Measurements from ENCODE around the gene GLT6D1. TPM values are rescaled to one million over a fixed set of nuclear protein-coding genes. Genes with fewer than 3 reads are reported as not detected.

Gene GLT6D1
- total and polyA plus RNA-seq, 2 donors (not counting 1 experiment from before 2014, with no cell fraction given) = not detected

- no peaks in the 10 kb centered on the region for H3K27me3 ChIP-seq (replicated peaks in 1 of 4; ENCODE audit: control extremely low read depth in 1 of 4, control insufficient read depth in 3 of 4, insufficient read depth in 4 of 4, low read length in 3 of 4)
- H3K27ac Mint-ChIP-seq = no peak overlapping the region
- H3K9me3 ChIP-seq (ENCODE audit: control extremely low read depth in 1 of 3, control insufficient read depth in 2 of 3, insufficient read depth in 1 of 3, low read length in 2 of 3) = peaks cover 0 to 7% (median 0%) of the 10 kb centered on the region in 3 donors
- DNase-seq (no peak), ATAC-seq (ENCODE audit: low read depth) (no peak)
- H2AFZ ChIP-seq (ENCODE audit: insufficient read depth, low read depth, low read length, poor library complexity, severe bottlenecking) = no peak overlapping the region
- 92% methylated on average over 10 of the region's 10 CpGs for WGBS (ENCODE audit: insufficient coverage)
- H3K27ac ChIP-seq (ENCODE audit: low read length in 2 of 2) = no peak overlapping the region
- H3K4me2 ChIP-seq (replicated peaks; ENCODE audit: low read depth, low read length, poor library complexity, severe bottlenecking) = no peak overlapping the region
- H3K4me1 Mint-ChIP-seq = no peaks in the 10 kb centered on the region
- no peaks in the 10 kb centered on the region for H4K20me1 ChIP-seq (ENCODE audit: control insufficient read depth, insufficient read depth, low read length, poor library complexity, severe bottlenecking)
- no peak overlapping the region for H3K9ac ChIP-seq (ENCODE audit: low read length)
- POLR2A ChIA-PET = no interaction called here
- H3K36me3 ChIP-seq (replicated peaks in 1 of 2; ENCODE audit: control extremely low read depth in 1 of 2, control insufficient read depth in 1 of 2, extremely low read depth in 1 of 2, insufficient read depth in 2 of 2, low read length in 1 of 2) = no peaks in the 10 kb centered on the region
- TF ChIP-seq EZH2 (IDR thresholded peaks at IDR 0.05; ENCODE audit: borderline replicate concordance, insufficient read depth, low read depth, low read length, poor library complexity, severe bottlenecking) (no peak), CTCF (IDR thresholded peaks at IDR 0.05) (no peak)
- no peak overlapping the region for H3K4me3 ChIP-seq (ENCODE audit: control extremely low read depth in 1 of 5, extremely low read depth in 1 of 5, insufficient read depth in 1 of 5, low read depth in 2 of 5, low read length in 4 of 5)
- no peak overlapping the region for H3K4me3 Mint-ChIP-seq
- intact Hi-C loops (cut with micrococcal nuclease) = no loop called here
- CTCF ChIA-PET = no interaction called here
- no peaks in the 10 kb centered on the region for H3K79me2 ChIP-seq (ENCODE audit: control insufficient read depth, insufficient read depth, low read length)
- no peaks in the 10 kb centered on the region for H3K27me3 Mint-ChIP-seq
- no peaks in the 10 kb centered on the region for H3K4me1 ChIP-seq (ENCODE audit: control insufficient read depth in 2 of 2, insufficient read depth in 2 of 2, low read length in 2 of 2)
- peaks cover 3% of the 10 kb centered on the region for H3K9me3 Mint-ChIP-seq (ENCODE audit: insufficient read depth)
Observed at GRCh38 chr9:135664266-135664665, 24.9 kb upstream of the GLT6D1 start.

DNA sequence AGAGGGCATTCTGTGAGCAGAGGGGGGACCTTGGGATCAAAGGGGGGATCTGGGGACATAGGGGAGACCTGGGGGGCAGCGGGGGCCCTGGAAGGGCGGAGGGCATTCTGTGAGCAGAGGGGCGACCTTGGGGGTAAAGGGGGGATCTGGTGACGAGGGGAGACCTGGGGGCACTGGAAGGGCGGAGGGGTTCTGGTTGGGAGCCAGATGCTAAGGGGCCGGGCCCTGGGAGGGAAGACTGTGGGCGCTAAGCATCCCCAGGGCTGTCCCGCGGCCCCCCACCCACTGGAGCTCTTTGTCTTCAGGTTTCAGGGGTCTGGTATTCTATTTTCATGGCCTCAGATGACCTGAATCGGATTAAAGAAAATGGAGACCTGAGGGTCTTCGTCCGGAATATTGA, 24.5 kb upstream of the GLT6D1 start:
- ChIA-PET CTCF (no interaction called here), POLR2A (no interaction called here)
- Histone ChIP-seq H3K4me1 (ENCODE audit: control insufficient read depth in 2 of 2, insufficient read depth in 2 of 2, low read length in 2 of 2) (no peaks in the 10 kb centered on the region), H3K4me3 (ENCODE audit: control extremely low read depth in 1 of 5, extremely low read depth in 1 of 5, insufficient read depth in 1 of 5, low read depth in 2 of 5, low read length in 4 of 5) (no peak overlapping the region), H3K79me2 (ENCODE audit: control insufficient read depth, insufficient read depth, low read length) (no peaks in the 10 kb centered on the region), H3K9me3 (ENCODE audit: control extremely low read depth in 1 of 3, control insufficient read depth in 2 of 3, insufficient read depth in 1 of 3, low read length in 2 of 3) (peaks cover 0 to 4% (median 0%) of the 10 kb centered on the region in 3 donors), H3K27ac (ENCODE audit: low read length in 2 of 2) (no peak overlapping the region), H3K4me2 (replicated peaks; ENCODE audit: low read depth, low read length, poor library complexity, severe bottlenecking) (no peak overlapping the region), H3K9ac (ENCODE audit: low read length) (no peak overlapping the region), H3K36me3 (replicated peaks in 1 of 2; ENCODE audit: control extremely low read depth in 1 of 2, control insufficient read depth in 1 of 2, extremely low read depth in 1 of 2, insufficient read depth in 2 of 2, low read length in 1 of 2) (no peaks in the 10 kb centered on the region), H3K27me3 (replicated peaks in 1 of 4; ENCODE audit: control extremely low read depth in 1 of 4, control insufficient read depth in 3 of 4, insufficient read depth in 4 of 4, low read length in 3 of 4) (no peaks in the 10 kb centered on the region), H2AFZ (ENCODE audit: insufficient read depth, low read depth, low read length, poor library complexity, severe bottlenecking) (no peak overlapping the region), H4K20me1 (ENCODE audit: control insufficient read depth, insufficient read depth, low read length, poor library complexity, severe bottlenecking) (no peaks in the 10 kb centered on the region)
- Mint-ChIP-seq H3K4me3 (no peak overlapping the region), H3K4me1 (no peaks in the 10 kb centered on the region), H3K9me3 (ENCODE audit: insufficient read depth) (no peaks in the 10 kb centered on the region), H3K27ac (no peak overlapping the region), H3K27me3 (no peaks in the 10 kb centered on the region)
- ATAC-seq (ENCODE audit: low read depth) = no peak
- 87% methylated on average over 12 of the region's 12 CpGs for WGBS (ENCODE audit: insufficient coverage)
- no peak for TF ChIP-seq EZH2 (IDR thresholded peaks at IDR 0.05; ENCODE audit: borderline replicate concordance, insufficient read depth, low read depth, low read length, poor library complexity, severe bottlenecking)
- TF ChIP-seq CTCF (IDR thresholded peaks at IDR 0.05) = no peak
- no peak for DNase-seq
- intact Hi-C loops (cut with micrococcal nuclease) = no loop called here
